Neural progenitor cell (in vitro differentiated cells): ENCODE measurements around the gene MYO15B. TPM values are rescaled to one million over a fixed set of nuclear protein-coding genes. Genes with fewer than 3 reads are reported as not detected.

Experiments
- DNase-seq: peaks from one replicate; pipeline ENCODE4 v3.0.0-alpha.2; 2016; ENCODE audit warnings: low spot score
- H2AFZ ChIP-seq: fragments of 200-600 bp; sonication (generic); replicated peaks from 2 replicates; pipeline ENCODE4 v1.6.1; 2016; ENCODE audit warnings: antibody characterized with exemption
- H3F3A ChIP-seq: fragments of 200-600 bp; sonication (generic); 2 replicates; pipeline ENCODE4 v1.6.1; 2016; ENCODE audit warnings: antibody characterized with exemption, low read depth
- H3K27ac ChIP-seq: fragments of 200-600 bp; sonication (generic); 2 replicates; pipeline ENCODE4 v1.5.1; 2016; ENCODE audit warnings: mild to moderate bottlenecking
- H3K27me3 ChIP-seq: fragments of 200-600 bp; sonication (generic); 2 replicates; pipeline ENCODE4 v1.6.1; 2016; ENCODE audit warnings: mild to moderate bottlenecking, moderate library complexity
- H3K36me3 ChIP-seq: fragments of 200-600 bp; sonication (generic); 2 replicates; pipeline ENCODE4 v1.5.1; 2016
- H3K4me1 ChIP-seq: fragments of 200-600 bp; sonication (generic); 2 replicates; pipeline ENCODE4 v1.6.1; 2016; ENCODE audit warnings: mixed run types
- H3K4me2 ChIP-seq: fragments of 200-600 bp; sonication (generic); 2 replicates; pipeline ENCODE4 v1.6.1; 2016
- H3K4me3 ChIP-seq: fragments of 200-600 bp; sonication (generic); 2 replicates; pipeline ENCODE4 v1.5.1; 2016
- H3K79me2 ChIP-seq: fragments of 200-600 bp; sonication (generic); 2 replicates; pipeline ENCODE4 v1.6.1; 2016; ENCODE audit warnings: low read depth
- H3K9ac ChIP-seq: fragments of 200-600 bp; sonication (generic); 2 replicates; pipeline ENCODE4 v1.6.1; 2016
- H3K9me3 ChIP-seq: fragments of 200-600 bp; sonication (generic); 2 replicates; pipeline ENCODE4 v1.5.1; 2016; ENCODE audit warnings: low read depth
- H4K20me1 ChIP-seq: fragments of 200-600 bp; sonication (generic); 2 replicates; pipeline ENCODE4 v1.6.1; 2016; ENCODE audit warnings: low read depth
- H3K27ac Mint-ChIP-seq: 3 replicates; pipeline ENCODE4 v1.8.0; 2021; ENCODE audit warnings: mixed read lengths
- H3K27me3 Mint-ChIP-seq: 2 replicates; pipeline ENCODE4 v1.8.0; 2022; ENCODE audit warnings: low read depth, mild to moderate bottlenecking, inconsistent platforms, moderate library complexity, mixed read lengths; ENCODE audit not compliant: insufficient read depth
- H3K36me3 Mint-ChIP-seq: 3 replicates; pipeline ENCODE4 v1.8.0; 2021; ENCODE audit warnings: mixed read lengths
- H3K4me1 Mint-ChIP-seq: 3 replicates; pipeline ENCODE4 v1.8.0; 2021; ENCODE audit warnings: mixed read lengths
- H3K4me3 Mint-ChIP-seq: 3 replicates; pipeline ENCODE4 v1.8.0; 2021; ENCODE audit warnings: mild to moderate bottlenecking, moderate library complexity, mixed read lengths
- H3K9me3 Mint-ChIP-seq: 3 replicates; pipeline ENCODE4 v1.8.0; 2020; ENCODE audit warnings: mixed read lengths
- CTCF ChIP-seq: fragments of 200-600 bp; sonication (generic); IDR thresholded peaks from 2 replicates; pipeline ENCODE4 v1.5.1; 2017; ENCODE audit warnings: antibody characterized with exemption, mild to moderate bottlenecking
- EZH2 ChIP-seq: fragments of 200-600 bp; sonication (generic); IDR thresholded peaks from 2 replicates; pipeline ENCODE4 v1.6.1; 2017; ENCODE audit warnings: antibody characterized with exemption, mild to moderate bottlenecking, moderate library complexity
- EZH2phosphoT487 ChIP-seq: fragments of 200-600 bp; sonication (generic); IDR thresholded peaks from 2 replicates; pipeline ENCODE4 v1.6.1; 2017; ENCODE audit warnings: antibody characterized with exemption
- total RNA-seq: library from RNA; depleted of rRNA; stranded (reverse); fragments of >200 nt; gene quantifications from 2 replicates; pipeline ENCODE4 v1.2.3, GENCODE V29; 2015; ENCODE audit warnings: low replicate concordance

MYO15B gene
- total RNA-seq, 1 donor from 2014 or later = 10.2 TPM

DNA sequence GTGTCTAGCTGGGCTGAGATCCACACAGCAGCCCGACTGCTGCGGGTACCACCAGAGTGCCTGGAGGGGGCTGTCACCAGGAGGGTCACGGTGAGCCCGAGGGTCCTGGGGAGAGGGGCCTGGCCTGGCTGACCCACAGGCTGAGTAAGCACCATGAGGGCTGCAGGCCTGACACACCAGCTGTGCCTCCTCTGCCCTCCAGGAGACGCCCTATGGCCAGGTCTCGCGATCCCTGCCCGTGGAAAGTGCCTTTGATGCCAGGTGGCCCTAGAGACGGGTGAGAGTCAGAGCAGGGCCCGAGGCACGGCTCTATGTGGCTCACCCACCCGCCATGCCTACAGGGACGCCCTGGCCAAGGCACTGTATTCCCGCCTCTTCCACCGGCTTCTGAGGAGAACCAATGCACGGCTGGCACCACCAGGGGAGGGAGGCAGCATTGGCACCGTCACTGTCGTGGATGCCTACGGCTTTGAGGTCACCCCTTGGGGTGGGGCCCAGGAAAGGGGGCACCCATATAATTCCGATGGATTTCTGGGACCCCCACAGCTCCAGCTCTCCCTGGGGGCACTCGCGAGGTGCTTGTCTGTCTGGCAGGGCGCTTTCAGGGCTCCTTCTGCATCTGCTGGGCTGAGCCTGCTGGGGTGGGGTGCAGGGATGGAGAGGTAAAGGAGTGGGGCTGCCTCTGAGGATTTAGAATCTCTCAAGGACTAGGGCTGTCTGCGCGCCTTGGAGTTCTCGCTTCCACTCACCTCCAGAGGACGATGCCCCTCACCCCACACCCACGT, 7.1 kb downstream of the MYO15B start:
- no peak overlapping the region for H3K4me2 ChIP-seq
- DNase-seq = no peak

GRCh38 chr17:75595284-75595919, 7.8 kb downstream of the MYO15B start:
- Histone ChIP-seq H3K36me3 (no peaks in the 10 kb centered on the region), H3K4me2 (no peak overlapping the region), H3K9me3 (no peaks in the 10 kb centered on the region), H3K4me3 (no peak overlapping the region), H4K20me1 (no peaks in the 10 kb centered on the region), H3K79me2 (no peaks in the 10 kb centered on the region), H3K4me1 (no peaks in the 10 kb centered on the region), H3K27me3 (peaks cover 2% of the 10 kb centered on the region), H3K27ac (no peak overlapping the region), H3F3A (no peaks in the 10 kb centered on the region), H3K9ac (no peak overlapping the region), H2AFZ (no peak overlapping the region)
- H3K36me3 Mint-ChIP-seq = no peaks in the 10 kb centered on the region
- peaks cover 4% of the 10 kb centered on the region for H3K4me1 Mint-ChIP-seq
- H3K9me3 Mint-ChIP-seq = no peaks in the 10 kb centered on the region
- H3K27ac Mint-ChIP-seq = no peak overlapping the region
- no peak for TF ChIP-seq EZH2phosphoT487
- no peak for TF ChIP-seq EZH2
- TF ChIP-seq CTCF = no peak
- peaks cover 8% of the 10 kb centered on the region for H3K27me3 Mint-ChIP-seq
- no peak for DNase-seq
- H3K4me3 Mint-ChIP-seq = no peak overlapping the region

More for the DNA sequence above, 7.1 kb downstream of the MYO15B start:
- H3K9me3 Mint-ChIP-seq = no peaks in the 10 kb centered on the region
- H3K27me3 ChIP-seq = peaks cover 10% of the 10 kb centered on the region
- no peaks in the 10 kb centered on the region for H3K9me3 ChIP-seq
- H3F3A ChIP-seq = no peaks in the 10 kb centered on the region
- H2AFZ ChIP-seq = no peak overlapping the region
- no peak overlapping the region for H3K4me3 ChIP-seq
- H3K27ac ChIP-seq = no peak overlapping the region
- no peaks in the 10 kb centered on the region for H3K79me2 ChIP-seq
- H3K27ac Mint-ChIP-seq = no peak overlapping the region
- no peaks in the 10 kb centered on the region for H3K36me3 Mint-ChIP-seq
- TF ChIP-seq EZH2phosphoT487 (no peak), CTCF (no peak), EZH2 (no peak)
- H3K36me3 ChIP-seq = no peaks in the 10 kb centered on the region
- peaks cover 4% of the 10 kb centered on the region for H3K4me1 Mint-ChIP-seq
- no peaks in the 10 kb centered on the region for H4K20me1 ChIP-seq
- H3K9ac ChIP-seq = no peak overlapping the region
- H3K4me1 ChIP-seq = no peaks in the 10 kb centered on the region
- no peak overlapping the region for H3K4me3 Mint-ChIP-seq
- peaks cover 9% of the 10 kb centered on the region for H3K27me3 Mint-ChIP-seq

- no peaks in the 10 kb centered on the region for H3K36me3 ChIP-seq
- H2AFZ ChIP-seq = no peak overlapping the region
- H3K27ac Mint-ChIP-seq = no peak overlapping the region
- no peak for TF ChIP-seq EZH2
- TF ChIP-seq EZH2phosphoT487 = no peak
- no peak for TF ChIP-seq CTCF
- H3K79me2 ChIP-seq = no peaks in the 10 kb centered on the region
- no peaks in the 10 kb centered on the region for H4K20me1 ChIP-seq
- H3K27ac ChIP-seq = no peak overlapping the region
- no peak for DNase-seq
- H3K9me3 Mint-ChIP-seq = no peaks in the 10 kb centered on the region
- H3K36me3 Mint-ChIP-seq = no peaks in the 10 kb centered on the region
- no peak overlapping the region for H3K4me2 ChIP-seq
- H3K9ac ChIP-seq = no peak overlapping the region
- H3K9me3 ChIP-seq = no peaks in the 10 kb centered on the region
- peaks cover 5% of the 10 kb centered on the region for H3K27me3 Mint-ChIP-seq
- H3F3A ChIP-seq = no peaks in the 10 kb centered on the region
- no peaks in the 10 kb centered on the region for H3K4me1 ChIP-seq
- H3K4me3 Mint-ChIP-seq = no peak overlapping the region
- peaks cover 2% of the 10 kb centered on the region for H3K4me1 Mint-ChIP-seq
- no peaks in the 10 kb centered on the region for H3K27me3 ChIP-seq
- no peak overlapping the region for H3K4me3 ChIP-seq
Measured at GRCh38 chr17:75595920-75596313, 8.3 kb downstream of the MYO15B start.
